Gastroesophageal sphincter (tissue), 3 donors: ENCODE measurements around the gene LYRM1.
"Not testable (repeated sequence)": the region's sequence is repeated elsewhere in the genome, so short reads cannot be mapped to it uniquely, and the experiment has no call there.

Experiments used
- POLR2A ChIP-seq, 2 donors: fragments of 450-650 bp; IDR thresholded peaks; one replicate each; pipeline ENCODE4 v1.6.1; 2017; ENCODE audit warnings: antibody characterized with exemption in 2 of 2, mild to moderate bottlenecking in 2 of 2, moderate library complexity in 1 of 2
- POLR2AphosphoS5 ChIP-seq: sonication (generic); formaldehyde crosslinking; IDR thresholded peaks from one replicate; pipeline ENCODE4 v1.6.1; 2017; ENCODE audit warnings: antibody characterized with exemption
- TF ChIP-seq, protein P1 (sequence below), 4 experiments: fragments of 200-600 bp in 2 of 4; fragments of 450-650 bp in 2 of 4; sonication (generic) in 1 of 4; IDR thresholded peaks; one replicate each; pipeline ENCODE4 v1.5.1; 2017 to 2019; ENCODE audit warnings: antibody characterized with exemption in 4 of 4, mild to moderate bottlenecking in 2 of 4, moderate library complexity in 2 of 4

DNA sequence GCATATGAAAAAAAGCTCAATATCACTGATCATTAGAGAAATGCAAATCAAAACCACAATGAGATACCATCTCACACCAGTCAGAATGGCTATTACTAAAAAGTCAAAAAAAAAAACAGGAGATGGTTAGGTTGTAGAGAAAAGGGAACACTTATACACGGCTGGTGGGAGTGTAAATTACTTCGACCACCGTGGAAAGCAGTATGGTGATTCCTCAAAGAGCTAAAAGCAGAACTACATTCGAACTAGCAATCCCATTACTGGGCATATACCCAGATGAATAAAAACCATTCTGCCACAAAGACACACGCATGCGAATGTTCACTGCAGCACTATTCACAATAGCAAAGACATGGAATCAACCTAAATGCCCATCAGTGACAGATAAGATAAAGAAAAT is 36.2 kb upstream of the LYRM1 start:
- TF ChIP-seq POLR2A (IDR thresholded peaks at IDR 0.05); POLR2AphosphoS5: not testable (repeated sequence)
- TF ChIP-seq, protein P1, sequence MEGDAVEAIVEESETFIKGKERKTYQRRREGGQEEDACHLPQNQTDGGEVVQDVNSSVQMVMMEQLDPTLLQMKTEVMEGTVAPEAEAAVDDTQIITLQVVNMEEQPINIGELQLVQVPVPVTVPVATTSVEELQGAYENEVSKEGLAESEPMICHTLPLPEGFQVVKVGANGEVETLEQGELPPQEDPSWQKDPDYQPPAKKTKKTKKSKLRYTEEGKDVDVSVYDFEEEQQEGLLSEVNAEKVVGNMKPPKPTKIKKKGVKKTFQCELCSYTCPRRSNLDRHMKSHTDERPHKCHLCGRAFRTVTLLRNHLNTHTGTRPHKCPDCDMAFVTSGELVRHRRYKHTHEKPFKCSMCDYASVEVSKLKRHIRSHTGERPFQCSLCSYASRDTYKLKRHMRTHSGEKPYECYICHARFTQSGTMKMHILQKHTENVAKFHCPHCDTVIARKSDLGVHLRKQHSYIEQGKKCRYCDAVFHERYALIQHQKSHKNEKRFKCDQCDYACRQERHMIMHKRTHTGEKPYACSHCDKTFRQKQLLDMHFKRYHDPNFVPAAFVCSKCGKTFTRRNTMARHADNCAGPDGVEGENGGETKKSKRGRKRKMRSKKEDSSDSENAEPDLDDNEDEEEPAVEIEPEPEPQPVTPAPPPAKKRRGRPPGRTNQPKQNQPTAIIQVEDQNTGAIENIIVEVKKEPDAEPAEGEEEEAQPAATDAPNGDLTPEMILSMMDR (IDR thresholded peaks at IDR 0.05), result not testable (repeated sequence)
